ENCODE data around the gene PNMA6F.

Gene PNMA6F

GRCh38 chrX:153321381-153322124, at the start of gene PNMA6F:
TSS of gene PNMA6F (minus strand) at chrX:153321767. CDS start at chrX:153320674, 1,093 bp downstream.
- DNase-seq (ENCODE audit: low read depth in 3 of 3, low spot score in 1 of 3) = no peak

DNA sequence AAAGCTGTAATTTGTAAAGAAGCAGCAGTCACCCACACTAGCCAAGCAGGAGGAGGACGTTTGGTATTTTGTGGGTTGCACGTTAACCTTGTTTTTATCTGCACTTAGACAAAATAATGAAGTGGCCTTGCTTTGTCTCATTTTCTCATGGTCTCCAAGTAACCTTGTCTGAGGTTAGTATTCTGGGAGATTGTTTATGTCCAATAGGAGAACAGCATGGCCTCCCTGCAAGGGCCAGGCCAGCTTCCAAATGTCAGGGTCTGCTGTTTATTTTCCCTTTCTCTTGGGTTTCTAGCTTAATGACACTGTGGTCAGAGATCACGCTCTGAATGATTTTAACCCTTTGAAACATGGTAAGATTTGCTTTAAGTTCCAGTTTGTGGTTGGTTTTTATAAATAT, 49.7 kb upstream of the PNMA6F start:
- DNase-seq (ENCODE audit: low read depth in 3 of 3, low spot score in 1 of 3) = no peak

DNA sequence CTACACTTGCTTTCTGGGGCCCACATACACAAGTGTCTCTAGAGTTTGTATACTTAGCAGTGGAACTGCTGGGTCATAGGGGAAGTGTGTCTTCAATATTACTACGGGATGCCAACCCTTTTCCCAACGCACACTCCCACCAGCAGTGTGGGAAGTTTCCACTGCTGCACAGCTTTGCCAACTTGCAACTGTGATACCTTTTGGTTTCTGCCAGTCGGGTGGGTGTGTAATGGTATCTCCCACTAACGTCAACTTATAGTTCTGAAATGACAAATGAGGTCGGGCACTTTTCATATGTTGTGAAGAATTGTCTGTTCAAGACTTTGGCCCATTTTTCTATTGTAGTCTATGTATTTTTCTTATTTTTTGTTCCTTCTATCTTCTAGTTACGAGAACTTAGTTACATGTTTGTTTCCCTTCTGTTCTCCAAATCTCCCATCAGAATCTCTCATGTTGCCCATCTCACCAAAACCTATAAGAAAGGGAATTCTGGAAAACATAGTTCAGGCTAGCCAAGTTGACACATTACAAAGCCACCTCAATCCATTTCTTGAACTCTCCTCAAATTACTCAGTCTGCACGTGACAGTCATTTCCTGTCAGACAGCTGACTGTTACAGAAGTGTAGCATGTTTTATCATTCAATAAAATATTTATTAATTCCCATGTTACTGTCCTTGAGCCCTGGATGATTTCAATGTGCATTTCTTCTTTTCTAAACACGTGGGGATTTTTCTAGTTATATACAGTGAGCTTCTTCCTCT, 48.9 kb upstream of the PNMA6F start:
- DNase-seq (ENCODE audit: low read depth in 3 of 3, low spot score in 1 of 3) = no peak

GRCh38 chrX:153366878-153367538, 45.4 kb upstream of the PNMA6F start:
- no peak for DNase-seq (ENCODE audit: low read depth in 3 of 3, low spot score in 1 of 3)

DNA sequence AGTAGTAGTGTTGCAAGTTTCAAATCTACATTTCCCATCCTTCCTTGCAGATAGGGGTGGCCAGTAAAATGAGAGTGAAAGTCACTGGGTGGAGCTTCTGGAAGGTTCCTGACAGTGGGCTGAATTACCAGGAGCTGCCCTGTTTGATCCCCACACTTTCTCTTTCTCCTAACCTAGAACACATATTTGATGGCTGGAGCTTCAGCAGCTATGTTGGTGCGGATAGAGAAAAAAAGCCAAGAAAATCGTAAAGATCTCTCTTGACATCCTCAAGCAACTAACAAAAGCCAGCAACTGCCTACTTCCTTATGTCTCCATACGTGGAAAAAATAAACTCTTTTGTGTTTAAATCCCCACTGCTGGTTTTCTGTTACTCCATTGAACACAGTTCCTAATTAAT, 44.6 kb upstream of the PNMA6F start:
- no peak for DNase-seq (ENCODE audit: low read depth in 3 of 3, low spot score in 1 of 3)

DNA sequence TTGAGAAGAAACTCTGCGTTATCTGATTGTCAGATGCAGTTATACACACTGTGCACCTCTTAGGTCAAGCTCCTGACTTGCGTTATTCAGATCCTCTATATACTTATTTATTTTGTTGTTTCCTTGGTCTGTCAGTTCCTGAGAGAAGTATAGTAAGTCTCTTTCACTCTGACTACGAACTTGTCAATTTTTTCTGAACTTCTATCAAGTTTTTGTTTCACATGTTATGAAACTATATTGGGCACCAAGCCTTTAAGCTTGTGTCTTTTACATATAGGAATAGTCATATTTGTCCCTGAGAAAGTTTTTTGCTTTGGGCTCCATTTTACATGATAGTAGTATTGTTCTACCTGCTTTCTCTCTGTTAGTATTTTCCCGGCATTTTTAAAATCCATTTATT, 44.1 kb upstream of the PNMA6F start:
- no peak for DNase-seq (ENCODE audit: low read depth in 3 of 3, low spot score in 1 of 3)

DNA sequence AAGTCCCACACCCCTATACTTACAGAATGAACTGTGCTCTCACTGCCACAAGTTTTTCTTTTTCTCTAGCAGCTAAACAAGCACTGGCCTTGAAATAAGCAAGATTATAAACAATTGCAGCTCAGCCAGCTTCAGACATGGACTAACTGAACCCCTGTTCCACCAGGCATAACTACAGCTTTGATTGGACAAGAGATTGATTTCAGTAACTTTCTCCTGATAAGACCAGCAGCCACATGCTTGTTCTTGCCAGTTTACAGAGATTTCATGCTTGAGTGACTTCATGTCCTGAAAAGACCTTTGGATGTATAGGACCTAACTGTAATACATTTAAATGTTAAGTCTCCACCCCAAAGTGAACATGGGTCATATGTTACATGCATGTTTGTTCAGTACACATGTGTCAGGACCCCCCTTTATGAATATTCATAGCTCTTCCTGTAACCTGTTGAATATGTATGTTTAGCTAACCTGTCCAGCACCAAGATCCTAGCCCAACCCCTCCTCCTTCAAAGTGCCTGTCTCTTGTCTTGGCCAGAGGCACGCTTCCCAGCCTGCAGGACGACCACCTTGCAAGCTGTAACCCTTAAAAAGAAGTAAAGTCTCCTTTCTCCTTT, 40.3 kb upstream of the PNMA6F start:
- no peak for DNase-seq (ENCODE audit: low read depth in 3 of 3, low spot score in 1 of 3)

DNA sequence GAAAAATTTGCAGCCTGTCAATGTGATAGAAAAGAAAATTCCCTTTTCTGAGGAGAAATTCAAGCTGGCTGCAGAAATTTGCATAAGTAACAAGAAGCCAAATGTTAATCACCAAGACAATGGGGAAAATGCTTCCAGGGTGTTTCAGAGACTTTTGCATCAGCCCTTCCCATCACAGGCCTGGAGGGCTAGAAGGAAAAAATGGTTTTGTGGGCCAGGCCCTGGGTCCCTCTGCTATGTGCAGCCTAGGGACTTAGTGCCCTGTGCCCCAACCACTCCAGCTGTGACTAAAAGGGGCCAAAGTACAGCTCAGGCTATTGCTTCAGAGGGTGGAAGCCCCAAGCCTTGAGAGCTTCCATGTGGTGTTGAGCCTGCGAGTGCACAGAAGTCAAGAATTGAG, 36.3 kb upstream of the PNMA6F start:
- DNase-seq (ENCODE audit: low read depth in 3 of 3, low spot score in 1 of 3) = no peak

GRCh38 chrX:153353416-153353815, 31.8 kb upstream of the PNMA6F start:
- no peak for DNase-seq (ENCODE audit: low read depth in 3 of 3, low spot score in 1 of 3)

DNA sequence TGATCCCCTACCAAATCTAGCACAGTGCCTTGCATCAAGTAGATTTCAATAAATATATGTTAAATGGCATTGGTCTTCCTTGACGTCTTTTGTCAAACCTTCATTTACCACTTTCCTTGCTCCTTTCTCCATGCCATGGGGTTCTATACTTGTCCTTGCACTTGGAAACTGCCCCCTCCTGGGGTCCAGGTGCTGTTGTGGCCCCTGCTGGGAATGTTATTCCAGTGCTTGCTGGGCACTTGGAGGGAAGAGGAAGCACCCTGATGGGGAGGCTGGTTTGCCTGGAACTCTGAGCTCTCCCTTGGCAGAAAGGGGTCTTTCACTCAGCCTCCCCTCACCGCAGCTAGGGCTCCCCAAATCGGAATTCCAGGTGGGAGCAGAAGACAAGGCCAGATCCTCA, 31.3 kb upstream of the PNMA6F start:
- no peak for DNase-seq (ENCODE audit: low read depth in 3 of 3, low spot score in 1 of 3)

GRCh38 chrX:153351981-153352380, 30.4 kb upstream of the PNMA6F start:
- DNase-seq (ENCODE audit: low read depth in 3 of 3, low spot score in 1 of 3) = no peak

DNA sequence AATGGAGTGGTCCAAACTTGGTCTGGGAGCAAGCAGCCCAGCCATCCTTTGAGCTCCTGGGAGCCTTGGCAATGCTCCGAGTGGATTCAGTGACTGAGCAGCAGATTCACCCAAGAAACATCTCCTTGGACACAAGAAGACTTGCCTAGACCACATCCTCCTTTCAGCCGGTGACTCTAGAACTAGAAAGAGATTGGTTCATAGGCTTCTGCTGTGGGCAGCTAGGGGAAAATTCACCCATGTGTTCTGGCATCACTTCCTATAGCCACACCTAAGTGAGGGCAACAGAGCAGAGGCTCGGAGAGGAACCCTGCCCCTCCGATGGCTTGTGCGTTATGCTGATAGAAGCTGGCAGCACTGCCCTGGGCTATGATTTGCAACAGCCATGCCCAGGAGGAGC, 28.4 kb upstream of the PNMA6F start:
- DNase-seq (ENCODE audit: low read depth in 3 of 3, low spot score in 1 of 3) = no peak

- no peak for DNase-seq (ENCODE audit: low read depth in 3 of 3, low spot score in 1 of 3)
These were observed 26.9 kb upstream of the PNMA6F start for GRCh38 chrX:153348421-153348820.

GRCh38 chrX:153347530-153347929, 26.0 kb upstream of the PNMA6F start:
- DNase-seq (ENCODE audit: low read depth in 3 of 3, low spot score in 1 of 3) = no peak

- DNase-seq (ENCODE audit: low read depth in 3 of 3, low spot score in 1 of 3) = no peak
These were observed 22.1 kb upstream of the PNMA6F start for GRCh38 chrX:153343674-153344073.

GRCh38 chrX:153342762-153343558, 21.4 kb upstream of the PNMA6F start:
- no peak for DNase-seq (ENCODE audit: low read depth in 3 of 3, low spot score in 1 of 3)

GRCh38 chrX:153340111-153340510, 18.5 kb upstream of the PNMA6F start:
- no peak for DNase-seq (ENCODE audit: low read depth in 3 of 3, low spot score in 1 of 3)

DNA sequence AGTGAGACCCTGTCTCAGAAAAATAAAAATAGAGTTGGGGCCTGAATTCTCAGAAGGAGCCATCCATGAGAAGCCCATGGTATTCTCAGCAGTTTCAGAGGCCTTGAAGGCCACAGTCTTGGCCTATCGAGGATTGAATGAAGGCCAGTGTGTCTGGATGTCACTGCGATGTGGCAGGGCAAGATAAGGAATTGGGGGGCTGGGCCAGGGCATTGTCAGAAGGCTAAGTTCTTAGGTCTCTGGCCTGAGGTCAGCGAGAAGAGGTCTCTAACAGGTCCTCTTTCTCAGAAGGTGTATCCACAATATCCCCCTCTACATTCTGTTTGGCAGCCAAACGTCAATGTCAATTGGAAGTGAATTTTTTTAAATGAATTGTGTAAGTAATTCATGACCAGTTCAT, 18.1 kb upstream of the PNMA6F start:
- DNase-seq (ENCODE audit: low read depth in 3 of 3, low spot score in 1 of 3) = no peak

DNA sequence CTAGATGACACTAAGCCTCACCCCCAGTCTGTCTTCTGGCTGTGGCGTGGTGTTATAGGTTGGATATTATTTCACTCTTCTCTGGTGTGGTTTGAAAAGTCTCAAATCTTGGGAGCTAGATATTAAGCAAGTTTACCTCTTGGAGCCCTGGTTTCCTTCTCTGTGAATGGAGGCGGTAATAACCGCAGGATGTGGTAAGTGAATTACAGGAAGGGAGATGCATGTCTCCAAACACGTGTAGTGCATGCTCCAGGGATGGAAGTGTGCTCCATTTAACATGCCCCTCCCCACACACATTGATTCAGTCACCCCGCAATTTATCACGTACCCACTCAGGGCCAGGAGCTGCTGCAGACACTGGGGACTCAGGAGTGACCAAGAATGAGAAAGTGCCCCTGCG, 17.3 kb upstream of the PNMA6F start:
- no peak for DNase-seq (ENCODE audit: low read depth in 3 of 3, low spot score in 1 of 3)

GRCh38 chrX:153336988-153337387, 15.4 kb upstream of the PNMA6F start:
- no peak for DNase-seq (ENCODE audit: low read depth in 3 of 3, low spot score in 1 of 3)

Data from stimulated activated CD4-positive, alpha-beta T cell treated with anti-CD3 and anti-CD28 coated beads, TNF-alpha, amount 100 ng/mL, for 1 hour (primary cell).